Esophagus muscularis mucosa (tissue), 3 donors: ENCODE measurements around the gene TBC1D10B.

ENCODE experiments used
- EP300 ChIP-seq: sonication (generic); formaldehyde crosslinking; IDR thresholded peaks from one replicate; pipeline ENCODE4 v1.6.1; 2017; ENCODE audit warnings: antibody characterized with exemption
- POLR2AphosphoS5 ChIP-seq, 2 donors: sonication (generic); formaldehyde crosslinking; IDR thresholded peaks; one replicate each; pipeline ENCODE4 v1.6.1; 2017; ENCODE audit warnings: antibody characterized with exemption in 2 of 2

DNA sequence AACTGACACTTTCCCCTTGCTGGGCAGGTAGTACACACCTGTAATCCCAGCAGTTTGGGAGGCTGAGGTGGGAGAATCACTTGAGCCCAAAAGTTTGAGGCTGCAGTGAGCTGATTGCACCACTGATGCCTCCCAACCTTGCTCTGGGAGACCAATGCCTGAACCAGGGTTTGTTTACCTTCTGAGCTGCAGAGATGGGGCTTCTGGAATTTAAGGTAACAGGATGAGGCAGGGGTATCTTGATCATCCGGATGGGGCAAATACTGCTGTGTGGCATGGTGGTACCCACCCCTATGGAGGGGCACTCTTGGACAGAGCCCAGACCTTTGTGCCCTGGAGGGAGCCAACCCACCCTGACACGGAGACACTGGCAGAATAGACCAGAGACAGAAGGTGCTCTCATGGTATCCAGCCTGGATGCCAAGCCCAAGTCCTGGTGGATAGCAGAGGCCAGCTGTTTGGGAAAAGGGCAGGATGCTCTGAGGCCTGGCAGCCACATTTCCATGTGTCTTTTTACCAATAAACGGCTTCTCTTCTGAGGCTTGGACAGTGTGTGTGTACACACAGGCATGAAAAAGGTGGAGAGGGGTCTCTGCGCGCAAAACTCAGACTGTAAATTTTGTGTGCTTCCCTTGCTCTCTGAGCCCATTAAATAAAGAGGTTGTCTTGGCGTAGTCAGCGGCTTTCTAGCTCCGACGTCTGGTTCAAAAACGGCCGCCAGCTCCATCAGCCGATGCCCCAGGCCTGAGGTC lies 29.3 kb upstream of the TBC1D10B start:
- TF ChIP-seq EP300: no peak
- no peak for TF ChIP-seq POLR2AphosphoS5 (IDR thresholded peaks at IDR 0.05)
